Ectodermal cell (in vitro differentiated cells): ENCODE data around the gene TUBB1.
"Not testable (repeated sequence)": the region's sequence is repeated elsewhere in the genome, so short reads cannot be mapped to it uniquely, and the experiment has no call there.

Source experiments
- H3K27ac ChIP-seq: 2 replicates; pipeline ENCODE4 v1.7.0; 2013; ENCODE audit warnings: mild to moderate bottlenecking, low read depth, low read length; ENCODE audit not compliant: insufficient read depth, poor library complexity, severe bottlenecking
- H3K27me3 ChIP-seq: 2 replicates; pipeline ENCODE4 v1.7.0; 2013; ENCODE audit warnings: mild to moderate bottlenecking, low read length; ENCODE audit not compliant: insufficient read depth, control insufficient read depth, poor library complexity, severe bottlenecking
- H3K36me3 ChIP-seq: one replicate; pipeline ENCODE4 v1.7.0; 2013; ENCODE audit warnings: low read length; ENCODE audit not compliant: control insufficient read depth, insufficient read depth
- H3K4me1 ChIP-seq: one replicate; pipeline ENCODE4 v1.7.0; 2013; ENCODE audit warnings: low read length; ENCODE audit not compliant: control insufficient read depth, insufficient read depth
- H3K4me3 ChIP-seq: 2 replicates; pipeline ENCODE4 v1.7.0; 2013; ENCODE audit warnings: low read depth, low read length, control low read depth; ENCODE audit not compliant: insufficient read depth
- H3K9me3 ChIP-seq: 2 replicates; pipeline ENCODE4 v1.7.0; 2013; ENCODE audit warnings: mild to moderate bottlenecking, low read length, moderate library complexity; ENCODE audit not compliant: control insufficient read depth
- WGBS, 2 experiments: methylation state at CpG; one replicate each; pipeline ENCODE4 v1.1.7; 2013; ENCODE audit warnings: missing lambda C conversion rate in 2 of 2; 5-methylcytosine and 5-hydroxymethylcytosine counted together

TUBB1 gene

GRCh38 chr20:59031564-59032022, 12.4 kb downstream of the TUBB1 start:
- Histone ChIP-seq H3K4me3 (peak overlapping the region; percentile 98), H3K27ac (no peak overlapping the region), H3K9me3 (no peaks in the 10 kb centered on the region), H3K27me3 (no peaks in the 10 kb centered on the region), H3K36me3 (peaks cover 29% of the 10 kb centered on the region), H3K4me1 (peaks cover 7% of the 10 kb centered on the region)
- 25 to 32% methylated on average over 13 of the region's 13 CpGs for WGBS, 2 experiments

- 0% methylated on average over 86 of the region's 86 CpGs for WGBS, 2 experiments
- peak within 1 kb of the TSS; percentile 79 for H3K27ac ChIP-seq
- H3K4me1 ChIP-seq: peaks cover 7% of the 10 kb centered on the region
- H3K27me3 ChIP-seq: no peaks in the 10 kb centered on the region
- peak within 1 kb of the TSS; percentile 98 for H3K4me3 ChIP-seq
- H3K9me3 ChIP-seq: no peaks in the 10 kb centered on the region
- peaks cover 29% of the 10 kb centered on the region for H3K36me3 ChIP-seq
These were observed 12.9 kb downstream of the TUBB1 start, which contains the start of gene ATP5F1E for GRCh38 chr20:59032023-59032712. TSS of gene ATP5F1E (minus strand) at chr20:59032335. CDS start at chr20:59032251, 84 bp downstream.

- Histone ChIP-seq H3K27me3 (no peaks in the 10 kb centered on the region), H3K9me3 (no peaks in the 10 kb centered on the region), H3K36me3 (peaks cover 33% of the 10 kb centered on the region), H3K27ac (peak overlapping the region; percentile 79), H3K4me1 (peaks cover 7% of the 10 kb centered on the region), H3K4me3 (peak overlapping the region; percentile 98)
- WGBS, 2 experiments: 5 to 9% methylated on average over 13 of the region's 13 CpGs
These were observed 13.5 kb downstream of the TUBB1 start for GRCh38 chr20:59032713-59033059.

DNA sequence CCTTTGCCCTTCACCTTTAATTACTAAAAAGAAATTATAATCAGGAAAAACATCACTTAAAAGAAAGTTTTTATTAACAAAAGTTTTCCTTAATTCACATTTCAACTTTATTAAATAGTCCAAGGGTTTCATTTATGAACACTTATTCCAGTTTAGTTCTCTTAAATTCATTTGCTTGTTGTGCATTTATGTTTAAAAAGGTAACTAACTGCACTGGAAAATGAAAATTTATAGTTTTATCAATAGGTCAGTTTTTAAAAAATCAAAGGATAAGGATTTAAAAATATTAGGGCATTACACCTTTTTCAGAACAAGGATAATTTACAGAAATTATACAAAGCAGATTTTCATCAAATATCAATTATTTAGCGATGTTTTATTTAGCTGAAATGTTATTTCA, 13.9 kb downstream of the TUBB1 start:
- Histone ChIP-seq H3K4me3 (no peak overlapping the region), H3K4me1 (peaks cover 7% of the 10 kb centered on the region), H3K9me3 (no peaks in the 10 kb centered on the region), H3K27me3 (no peaks in the 10 kb centered on the region), H3K27ac (no peak overlapping the region), H3K36me3 (peaks cover 37% of the 10 kb centered on the region)
- WGBS, 2 experiments: no CpG with 5 or more reads among the region's 1 CpG

- Histone ChIP-seq H3K4me1 (peaks cover 7% of the 10 kb centered on the region), H3K27me3 (no peaks in the 10 kb centered on the region), H3K36me3 (peaks cover 32% of the 10 kb centered on the region), H3K4me3 (no peak overlapping the region), H3K27ac (no peak overlapping the region), H3K9me3 (no peaks in the 10 kb centered on the region)
- WGBS, 2 experiments: 83 to 91% methylated on average over 2 of the region's 2 CpGs
These were observed 14.5 kb downstream of the TUBB1 start for GRCh38 chr20:59033616-59034165.

DNA sequence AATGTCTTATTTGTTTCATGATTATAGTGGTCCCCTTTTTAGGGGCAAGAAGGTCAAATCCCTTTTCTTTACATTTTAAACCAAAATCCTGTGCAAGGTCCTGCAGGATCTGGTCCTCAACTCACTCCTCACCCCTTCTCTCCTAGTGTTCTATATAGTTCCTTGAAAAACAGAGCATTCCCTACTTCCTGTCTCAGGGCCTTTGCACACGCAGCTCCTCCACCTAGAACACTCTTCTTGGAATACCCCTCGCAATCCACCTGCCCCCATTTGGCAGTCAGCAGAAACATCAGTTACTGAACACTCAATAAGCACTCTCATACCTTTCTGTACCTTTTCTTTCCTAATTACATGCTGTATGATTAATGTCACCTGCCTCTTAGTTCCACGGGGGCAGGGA, 16.2 kb downstream of the TUBB1 start:
- WGBS, 2 experiments: 93 to 94% methylated on average over 3 of the region's 3 CpGs
- H3K36me3 ChIP-seq: peaks cover 19% of the 10 kb centered on the region
- H3K4me1 ChIP-seq: peaks cover 7% of the 10 kb centered on the region
- no peaks in the 10 kb centered on the region for H3K9me3 ChIP-seq
- no peak overlapping the region for H3K4me3 ChIP-seq
- H3K27ac ChIP-seq: no peak overlapping the region
- H3K27me3 ChIP-seq: no peaks in the 10 kb centered on the region

DNA sequence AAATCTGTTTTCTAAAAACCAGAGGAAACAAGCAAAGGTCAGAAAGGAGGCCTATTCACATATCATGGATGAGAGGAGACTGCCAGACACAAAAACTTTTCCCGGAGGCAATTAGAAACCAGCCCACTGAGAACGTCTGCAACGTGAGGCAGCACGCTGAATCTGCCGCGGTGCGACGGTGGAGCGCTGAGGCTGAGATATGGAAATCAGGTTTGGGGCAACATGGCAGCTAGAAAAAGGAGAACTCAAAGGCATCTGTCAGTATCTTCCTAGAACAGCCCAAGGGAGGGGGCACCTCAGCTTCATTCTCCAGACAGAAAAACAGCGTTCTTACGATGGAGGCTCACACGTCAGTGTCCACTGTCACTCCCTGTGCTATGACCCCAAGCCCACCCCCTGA, 18.2 kb downstream of the TUBB1 start:
- Histone ChIP-seq H3K9me3 (no peaks in the 10 kb centered on the region), H3K36me3 (peaks cover 19% of the 10 kb centered on the region), H3K4me3 (no peak overlapping the region), H3K27ac (no peak overlapping the region), H3K4me1 (no peaks in the 10 kb centered on the region), H3K27me3 (no peaks in the 10 kb centered on the region)
- 93 to 96% methylated on average over 12 of the region's 12 CpGs for WGBS, 2 experiments

- Histone ChIP-seq H3K27ac (no peak overlapping the region), H3K4me1 (no peaks in the 10 kb centered on the region), H3K36me3 (peaks cover 17% of the 10 kb centered on the region), H3K4me3 (no peak overlapping the region), H3K9me3 (no peaks in the 10 kb centered on the region), H3K27me3 (no peaks in the 10 kb centered on the region)
- 92 to 100% methylated on average over 1 of the region's 1 CpG for WGBS, 2 experiments
These were observed 20.0 kb downstream of the TUBB1 start for GRCh38 chr20:59039233-59039632.

DNA sequence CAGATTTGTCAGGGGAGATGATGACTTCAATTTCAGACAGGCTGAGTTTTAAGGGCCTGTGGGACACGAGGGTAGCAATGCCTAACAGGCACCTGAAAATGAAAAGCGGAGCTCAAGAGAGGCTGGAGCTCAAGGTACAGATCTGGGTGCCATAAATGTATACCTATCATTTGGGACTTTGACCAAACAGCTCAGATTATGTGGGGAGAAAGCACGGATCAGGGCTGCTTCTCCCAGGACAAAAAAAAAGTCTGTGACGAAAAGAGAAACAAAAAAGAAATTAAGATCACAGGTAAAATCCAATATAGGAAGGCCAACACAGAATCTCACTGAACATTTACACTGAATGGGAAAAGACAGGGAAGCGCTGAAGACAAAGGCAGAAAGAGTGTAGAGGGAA, 21.4 kb downstream of the TUBB1 start:
- H3K36me3 ChIP-seq: peaks cover 17% of the 10 kb centered on the region
- no peak overlapping the region for H3K27ac ChIP-seq
- no peak overlapping the region for H3K4me3 ChIP-seq
- 94 to 96% methylated on average over 5 of the region's 5 CpGs for WGBS, 2 experiments
- no peaks in the 10 kb centered on the region for H3K9me3 ChIP-seq
- no peaks in the 10 kb centered on the region for H3K4me1 ChIP-seq
- H3K27me3 ChIP-seq: no peaks in the 10 kb centered on the region

- not testable (repeated sequence) for H3K36me3 ChIP-seq, H3K27ac ChIP-seq, H3K4me1 ChIP-seq, H3K9me3 ChIP-seq, H3K27me3 ChIP-seq
- WGBS, 2 experiments: 90 to 95% methylated on average over 16 of the region's 16 CpGs
- H3K4me3 ChIP-seq: peak overlapping the region; percentile 74
These were observed 22.3 kb downstream of the TUBB1 start for GRCh38 chr20:59041487-59041886.
